GM19043 (cell line): ENCODE data around the gene SLC17A4.

Experiments
- ATAC-seq: cut with Tn5 transposase; IDR thresholded peaks from one replicate; pipeline ENCODE4 v1.9.1; 2021; ENCODE audit warnings: low read depth; ENCODE audit not compliant: unreplicated experiment

Gene SLC17A4

DNA sequence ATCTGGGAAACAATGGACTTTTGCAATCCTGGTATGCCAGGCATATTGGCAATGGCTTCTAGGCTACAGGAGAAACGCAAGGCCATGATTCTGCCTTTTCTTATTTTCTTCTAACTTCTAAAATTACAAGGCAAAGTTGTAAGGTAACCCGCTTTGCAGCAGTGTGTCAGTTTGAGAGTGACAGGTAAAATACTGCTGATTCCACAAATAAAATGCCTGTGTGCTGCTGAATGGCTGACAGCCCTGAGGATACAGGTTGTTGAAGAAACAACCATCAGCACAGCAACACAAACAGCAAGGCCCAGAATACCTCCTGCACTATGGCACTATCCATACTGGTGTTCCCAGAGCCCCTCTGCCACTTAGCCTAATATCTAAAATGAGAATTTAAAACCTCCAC lies 40.2 kb downstream of the SLC17A4 start:
- no peak for ATAC-seq

DNA sequence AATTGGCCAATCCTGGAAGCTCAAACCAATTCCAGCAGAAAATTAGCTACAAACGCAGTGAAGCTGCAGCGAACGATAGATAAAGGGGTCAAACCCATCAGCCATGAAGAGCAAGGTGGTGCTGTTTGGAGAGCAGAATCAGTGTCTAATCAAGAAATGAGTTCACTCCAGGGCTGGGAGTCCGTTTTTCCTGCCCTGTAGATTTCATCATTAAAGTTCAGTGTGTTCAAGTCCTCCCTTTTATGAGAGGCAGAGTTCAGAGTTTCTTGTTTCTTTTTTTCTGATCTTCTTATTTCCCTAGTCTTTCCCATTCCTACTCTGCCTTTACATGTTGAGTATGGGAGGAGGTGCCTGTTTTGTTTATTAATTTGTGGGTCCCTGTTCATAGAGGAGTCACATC lies 46.9 kb downstream of the SLC17A4 start:
- no peak for ATAC-seq

DNA sequence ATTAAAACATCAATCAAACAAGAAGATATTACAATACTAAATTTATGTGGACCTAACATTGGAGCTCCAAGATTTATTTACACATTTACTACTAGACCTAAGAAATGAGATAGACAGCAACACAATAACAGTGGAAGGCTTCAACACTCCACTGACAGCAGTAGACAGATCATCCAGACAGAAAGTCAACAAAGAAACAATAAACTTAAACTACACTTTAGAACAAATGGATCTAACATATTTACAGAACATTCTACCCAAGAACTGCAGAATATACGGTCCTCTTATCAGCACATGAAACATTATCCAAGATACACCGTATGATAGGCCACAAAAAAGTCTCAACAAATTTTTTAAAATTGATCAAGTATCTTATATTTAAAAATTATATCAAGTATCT lies 50.3 kb downstream of the SLC17A4 start:
- no peak for ATAC-seq

- ATAC-seq: no peak
These were observed 60.7 kb downstream of the SLC17A4 start for GRCh38 chr6:25815194-25815593.

- ATAC-seq: no peak
These were observed 61.7 kb downstream of the SLC17A4 start for GRCh38 chr6:25816252-25816651.

GRCh38 chr6:25821341-25821740 lies 66.8 kb downstream of the SLC17A4 start:
- no peak for ATAC-seq

- ATAC-seq: no peak
These were observed 74.8 kb downstream of the SLC17A4 start for GRCh38 chr6:25829375-25829774.

- no peak for ATAC-seq
These were observed 75.9 kb downstream of the SLC17A4 start for GRCh38 chr6:25830458-25830857.
